DMS79 treated with DMSO at 0.1 percent for 48 hours (cell line): ENCODE measurements around the gene CNGA1.
"Not testable (repeated sequence)": the region's sequence is repeated elsewhere in the genome, so short reads cannot be mapped to it uniquely, and the experiment has no call there.

ENCODE experiments used
- DNase-seq: peaks from one replicate; lab custom pipeline; 2025; lab: John Stamatoyannopoulos, UW

CNGA1 gene

DNA sequence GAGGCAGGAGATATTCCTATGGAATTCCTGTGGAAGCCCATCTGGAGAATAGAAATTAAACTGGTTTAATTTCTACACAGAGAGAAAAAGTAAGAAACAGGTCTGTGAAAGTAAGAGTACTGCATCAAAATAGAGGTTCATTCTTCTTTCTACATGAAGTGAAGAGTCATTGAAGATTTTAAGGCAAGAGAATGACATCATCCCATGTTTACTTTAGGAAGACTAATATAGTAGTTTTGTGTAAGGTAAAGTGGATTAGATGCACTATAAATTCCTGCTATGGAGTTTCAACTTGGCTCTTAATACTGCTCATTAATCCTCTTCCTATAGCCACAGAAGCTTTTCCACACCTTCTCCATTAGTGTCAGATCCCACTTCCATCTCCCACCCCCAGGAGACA, 47.6 kb downstream of the CNGA1 start:
- no peak for DNase-seq

- DNase-seq: no peak
These were observed 61.8 kb downstream of the CNGA1 start for GRCh38 chr4:47954677-47955076.

DNA sequence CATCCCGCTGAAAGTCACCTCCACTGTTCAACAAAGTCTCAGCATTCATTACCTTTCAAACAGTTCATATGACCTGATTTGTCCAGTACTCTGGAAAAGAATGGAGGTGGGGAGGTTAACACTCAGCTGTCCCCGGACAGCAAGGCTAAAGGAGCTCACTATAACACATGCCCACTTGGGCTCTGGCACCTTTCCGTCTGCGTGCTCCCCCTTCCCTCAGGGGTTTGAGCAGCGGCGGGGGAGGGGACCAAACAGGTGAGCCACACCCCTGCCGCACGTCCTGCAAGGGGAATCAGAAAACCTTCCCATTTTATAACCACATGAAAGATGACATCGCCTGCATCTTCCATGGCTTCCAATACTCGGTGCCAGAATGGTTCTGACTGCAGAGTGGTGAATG, 62.2 kb downstream of the CNGA1 start:
- DNase-seq: no peak

DNA sequence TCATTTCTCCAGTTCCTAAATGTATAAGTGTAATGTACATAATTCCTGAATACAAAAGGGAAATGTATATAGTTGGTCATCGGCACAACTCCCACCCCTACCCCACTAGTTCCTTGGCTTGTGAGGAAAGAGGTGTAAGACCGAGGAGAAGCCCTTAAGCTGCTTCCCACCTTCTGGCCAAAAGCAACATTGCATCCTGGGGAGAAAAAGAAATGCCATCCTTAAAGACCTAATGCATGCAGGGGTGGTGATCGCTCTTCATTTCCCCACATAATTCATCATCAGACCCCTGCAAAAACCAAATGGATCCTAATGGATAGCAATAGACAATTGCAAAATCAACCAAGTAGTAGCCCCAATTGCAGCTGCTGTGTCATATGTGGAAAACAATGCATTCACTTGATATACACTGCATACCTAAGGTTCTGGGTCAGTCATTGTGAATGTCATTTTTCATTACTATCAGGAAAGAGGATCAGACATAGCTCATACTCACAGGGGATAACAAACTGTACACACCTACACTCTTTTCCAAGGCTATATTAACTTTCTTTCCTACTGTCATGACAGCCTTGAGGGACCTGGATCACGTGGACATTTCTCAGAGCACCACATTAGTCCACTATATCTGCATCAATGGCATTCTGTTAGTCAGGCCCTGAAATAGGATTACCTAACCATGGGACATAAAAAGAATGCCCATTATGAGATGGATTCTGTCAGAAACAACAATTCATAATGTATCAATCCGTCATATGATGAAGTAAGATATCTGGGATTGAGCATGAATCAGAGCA, 70.4 kb downstream of the CNGA1 start:
- no peak for DNase-seq

DNA sequence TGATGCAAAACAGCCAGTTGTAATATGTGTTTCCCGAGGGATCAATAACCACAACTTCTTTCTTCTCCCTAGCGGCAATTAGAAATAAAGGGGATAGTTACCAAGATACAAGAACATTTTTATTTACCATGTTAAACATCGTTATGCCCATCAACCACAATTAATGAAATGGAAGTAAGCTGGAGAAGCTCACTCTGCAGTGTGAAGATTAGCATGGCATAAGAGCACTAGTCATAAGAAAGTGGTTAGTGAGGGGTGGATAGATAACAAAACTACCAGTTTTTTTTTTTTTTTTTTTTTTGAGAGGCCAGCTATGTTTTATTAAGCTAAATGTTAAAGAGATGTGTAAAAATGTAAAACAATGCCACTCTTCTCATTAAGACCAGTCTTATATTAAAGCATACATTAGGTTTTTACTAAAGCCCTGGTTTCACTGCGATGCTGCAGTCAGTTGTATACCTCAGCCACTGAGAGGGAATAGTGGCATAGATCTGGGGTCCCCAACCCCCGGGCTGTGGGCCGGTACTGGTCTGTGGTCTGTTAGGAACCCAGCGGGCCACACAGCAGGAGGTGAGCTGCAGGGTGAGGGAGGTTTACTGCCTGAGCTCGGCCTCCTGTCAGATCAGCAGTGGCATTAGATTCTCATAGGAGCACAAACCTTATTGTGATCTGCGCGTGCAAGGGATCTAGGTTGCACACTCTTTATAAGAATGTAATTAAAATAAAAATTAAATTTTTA, 74.2 kb downstream of the CNGA1 start:
- no peak for DNase-seq

DNA sequence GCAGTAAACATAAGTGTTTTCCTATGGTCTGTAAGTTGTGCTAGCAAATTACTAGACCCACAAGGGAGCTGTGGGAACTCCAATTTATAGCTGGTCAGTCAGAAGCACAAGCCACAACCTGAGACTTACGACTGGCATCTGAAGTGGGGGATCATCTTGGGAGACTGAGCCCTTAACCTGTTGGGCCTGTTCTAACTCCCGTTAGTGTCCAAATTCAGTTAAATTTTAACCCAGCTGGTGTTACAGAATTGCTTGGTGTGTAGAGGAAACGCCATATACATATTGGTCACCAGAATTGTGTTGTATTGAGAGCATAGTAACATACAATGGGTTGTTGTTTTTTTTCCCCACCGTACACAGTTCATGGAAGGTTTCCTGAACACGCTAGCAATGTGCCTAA, 77.0 kb downstream of the CNGA1 start:
- no peak for DNase-seq

DNA sequence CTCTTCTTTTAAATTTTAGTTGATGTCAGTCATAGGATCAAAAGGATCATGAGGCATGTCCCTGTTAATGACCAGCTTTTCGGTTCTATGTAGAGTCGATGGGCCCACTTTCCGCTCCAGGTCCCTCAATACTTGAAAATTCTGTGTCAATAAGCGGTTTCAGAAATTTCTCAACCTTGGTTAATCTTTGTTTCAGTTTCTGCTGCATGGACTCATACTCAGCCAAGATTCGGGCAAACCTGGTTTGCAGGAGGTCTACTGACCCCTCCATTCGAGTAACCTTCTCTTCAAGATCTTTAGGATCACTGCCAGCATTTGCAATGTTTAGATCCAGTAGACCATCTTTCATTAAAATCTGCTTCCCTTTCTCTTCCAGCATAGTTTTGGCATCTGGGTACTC, 80.1 kb downstream of the CNGA1 start:
- DNase-seq: no peak

GRCh38 chr4:47933840-47934239, 82.6 kb downstream of the CNGA1 start:
- DNase-seq: peak; percentile 2

- DNase-seq: peak; percentile 26
These were observed 85.3 kb downstream of the CNGA1 start for GRCh38 chr4:47930971-47931804.

- DNase-seq: no peak
These were observed 86.7 kb downstream of the CNGA1 start for GRCh38 chr4:47929682-47930201.

- peak; percentile 2 for DNase-seq
These were observed 89.7 kb downstream of the CNGA1 start for GRCh38 chr4:47926667-47927258.

GRCh38 chr4:47923261-47923608, 93.2 kb downstream of the CNGA1 start:
- not testable (repeated sequence) for DNase-seq

- DNase-seq: not testable (repeated sequence)
These were observed 93.8 kb downstream of the CNGA1 start for GRCh38 chr4:47922436-47923260.

DNA sequence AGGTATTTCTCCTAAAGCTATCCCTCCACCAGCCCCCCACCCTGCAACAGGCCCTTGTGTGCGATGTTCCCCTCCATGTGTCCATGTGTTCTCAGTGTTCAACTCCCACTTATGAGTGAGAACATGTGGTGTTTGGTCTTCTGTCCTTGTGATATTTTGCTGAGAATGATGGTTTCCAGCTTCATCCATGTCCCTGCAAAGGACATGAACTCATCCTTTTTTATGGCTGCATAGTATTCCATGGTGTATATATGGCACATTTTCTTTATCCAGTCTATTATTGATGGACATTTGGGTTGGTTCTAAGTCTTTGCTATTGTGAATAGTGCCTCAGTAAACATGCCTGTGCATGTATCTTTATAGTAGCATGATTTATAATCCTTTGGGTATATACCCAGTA, 99.3 kb downstream of the CNGA1 start:
- not testable (repeated sequence) for DNase-seq

GRCh38 chr4:47915378-47915777, 101.1 kb downstream of the CNGA1 start:
- DNase-seq: no peak

DNA sequence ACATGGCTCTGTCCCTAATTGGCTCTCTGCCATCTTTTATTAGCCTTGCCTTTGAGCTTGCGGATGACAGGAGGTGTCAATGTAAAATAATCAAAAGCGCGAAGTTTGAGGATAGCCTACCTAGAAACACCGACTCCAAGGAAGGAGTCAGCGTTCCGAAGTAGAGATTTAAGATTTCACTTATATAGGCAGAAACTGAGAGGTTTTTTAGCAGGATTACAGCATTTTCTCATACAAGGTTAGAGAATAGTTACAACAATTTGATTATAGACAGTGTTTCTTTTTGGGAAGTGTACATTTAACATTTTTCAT, 101.6 kb downstream of the CNGA1 start:
- DNase-seq: no peak

GRCh38 chr4:47914220-47914925, 102.1 kb downstream of the CNGA1 start, which contains the start of gene NFXL1:
Gene NFXL1 (minus strand): TSS chr4:47914583. CDS start chr4:47914203, 380 bp downstream.
- peak; percentile 82 for DNase-seq

- DNase-seq: peak; percentile 40
These were observed 102.6 kb downstream of the CNGA1 start for GRCh38 chr4:47913861-47914219.

GRCh38 chr4:47913330-47913729, 103.2 kb downstream of the CNGA1 start:
- no peak for DNase-seq

DNA sequence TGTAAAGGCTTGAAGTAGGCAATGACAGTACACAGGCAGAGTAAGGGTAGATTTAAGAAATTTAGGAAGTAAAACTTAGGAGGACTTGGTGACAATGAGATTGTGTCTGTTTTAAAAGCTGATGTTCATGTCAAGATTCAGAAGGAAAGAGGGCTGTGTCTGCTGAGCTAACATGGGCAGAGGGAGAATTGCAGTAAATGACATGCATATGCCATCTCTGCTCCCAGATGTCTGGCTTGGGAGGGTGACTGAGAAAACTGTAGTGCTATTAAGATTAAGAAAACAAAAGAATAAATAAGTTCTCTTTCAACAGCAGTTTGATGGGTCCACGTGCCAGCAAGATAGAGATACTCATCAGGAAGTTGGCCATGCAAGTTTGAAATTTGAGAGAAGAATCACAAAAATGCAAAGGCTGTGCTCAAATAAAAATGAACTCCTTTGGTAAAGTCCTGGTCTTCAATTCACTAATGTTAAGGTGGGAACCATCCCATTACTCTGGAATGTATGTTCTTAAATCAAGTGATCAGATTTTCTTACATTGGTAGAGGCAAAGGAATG, 109.3 kb downstream of the CNGA1 start:
- no peak for DNase-seq
